ENCODE results near the gene UBE3B.

DNA sequence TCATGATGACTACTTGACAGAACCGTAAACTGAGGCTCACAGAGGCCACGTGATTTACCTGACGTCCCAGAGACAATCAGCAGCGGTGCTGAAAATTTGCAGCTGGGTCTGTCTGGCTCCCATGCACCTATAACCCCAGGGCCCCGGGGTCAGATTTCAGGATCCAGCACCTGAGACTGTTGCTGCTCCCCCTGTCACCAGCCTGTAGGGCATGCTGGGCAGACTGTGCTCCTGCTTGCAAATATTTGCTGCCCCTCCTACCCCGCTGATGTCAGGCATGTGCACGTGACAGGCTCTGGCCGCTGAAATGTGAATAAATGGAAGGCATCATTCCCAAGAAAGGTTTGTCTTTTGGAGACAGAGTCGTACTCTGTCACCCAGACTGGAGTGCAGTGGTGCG is 89.9 kb downstream of the UBE3B start:
- TF ChIP-seq, protein P1, sequence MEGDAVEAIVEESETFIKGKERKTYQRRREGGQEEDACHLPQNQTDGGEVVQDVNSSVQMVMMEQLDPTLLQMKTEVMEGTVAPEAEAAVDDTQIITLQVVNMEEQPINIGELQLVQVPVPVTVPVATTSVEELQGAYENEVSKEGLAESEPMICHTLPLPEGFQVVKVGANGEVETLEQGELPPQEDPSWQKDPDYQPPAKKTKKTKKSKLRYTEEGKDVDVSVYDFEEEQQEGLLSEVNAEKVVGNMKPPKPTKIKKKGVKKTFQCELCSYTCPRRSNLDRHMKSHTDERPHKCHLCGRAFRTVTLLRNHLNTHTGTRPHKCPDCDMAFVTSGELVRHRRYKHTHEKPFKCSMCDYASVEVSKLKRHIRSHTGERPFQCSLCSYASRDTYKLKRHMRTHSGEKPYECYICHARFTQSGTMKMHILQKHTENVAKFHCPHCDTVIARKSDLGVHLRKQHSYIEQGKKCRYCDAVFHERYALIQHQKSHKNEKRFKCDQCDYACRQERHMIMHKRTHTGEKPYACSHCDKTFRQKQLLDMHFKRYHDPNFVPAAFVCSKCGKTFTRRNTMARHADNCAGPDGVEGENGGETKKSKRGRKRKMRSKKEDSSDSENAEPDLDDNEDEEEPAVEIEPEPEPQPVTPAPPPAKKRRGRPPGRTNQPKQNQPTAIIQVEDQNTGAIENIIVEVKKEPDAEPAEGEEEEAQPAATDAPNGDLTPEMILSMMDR (IDR thresholded peaks at IDR 0.05): no peak
- TF ChIP-seq EP300 (IDR thresholded peaks at IDR 0.05): no peak
